HFFc6 (cell line): ENCODE measurements around the gene CXCL8. TPM values are rescaled to one million over a fixed set of nuclear protein-coding genes. Genes with fewer than 3 reads are reported as not detected.

Experiments
- DNase-seq: peaks from one replicate; pipeline ENCODE4 v3.0.0-alpha.2; 2018
- H3K27ac Mint-ChIP-seq: 2 replicates; pipeline ENCODE4 v1.8.0; 2020; ENCODE audit warnings: mild to moderate bottlenecking, mixed read lengths
- H3K27me3 Mint-ChIP-seq: 2 replicates; pipeline ENCODE4 v1.8.0; 2021; ENCODE audit warnings: mild to moderate bottlenecking, moderate library complexity, mixed read lengths; ENCODE audit not compliant: insufficient read depth
- H3K36me3 Mint-ChIP-seq: 2 replicates; pipeline ENCODE4 v1.8.0; 2021; ENCODE audit warnings: low read depth, mixed read lengths
- H3K4me1 Mint-ChIP-seq: 2 replicates; pipeline ENCODE4 v1.8.0; 2020; ENCODE audit warnings: low read depth, mixed read lengths
- H3K4me3 Mint-ChIP-seq: 2 replicates; pipeline ENCODE4 v1.8.0; 2020; ENCODE audit warnings: mild to moderate bottlenecking, moderate library complexity, mixed read lengths
- H3K9me3 Mint-ChIP-seq: 2 replicates; pipeline ENCODE4 v1.8.0; 2020; ENCODE audit warnings: mild to moderate bottlenecking, mixed read lengths
- CTCF ChIP-seq: fragments of 200-600 bp; sonication (generic); IDR thresholded peaks from 2 replicates; pipeline ENCODE4 v1.5.0; 2021; ENCODE audit warnings: antibody characterized with exemption, mild to moderate bottlenecking
- total RNA-seq, 6 experiments: library from RNA; stranded (reverse); fragmentation: NEBNext Ultra II Directional; extraction: Animal tissue kit (Norgen Biotek cat#: 25700); gene quantifications; 2 replicates in 1 of 6; 3 replicates in 5 of 6; pipeline ENCODE4 v1.2.3, GENCODE V29; 2021

Gene CXCL8
- total RNA-seq, 6 experiments from 2014 or later, result 0.47 to 3.2 (median 2.1) TPM

GRCh38 chr4:73729534-73730165 is 10.7 kb upstream of the CXCL8 start:
- Mint-ChIP-seq H3K4me1 (peaks cover 76% of the 10 kb centered on the region), H3K36me3 (0 out of 2 replicates have a peak, but pooled peaks cover 9% of the 10 kb centered on the region), H3K27me3 (no peaks in the 10 kb centered on the region; the same call in 1 of the 2 replicates), H3K4me3 (no peak overlapping the region), H3K27ac (no peak overlapping the region), H3K9me3 (no peaks in the 10 kb centered on the region)
- TF ChIP-seq CTCF, result peak; percentile 88
- DNase-seq, result peak; percentile 68

GRCh38 chr4:73730292-73730691 is 10.1 kb upstream of the CXCL8 start:
- Mint-ChIP-seq H3K4me1 (peaks cover 78% of the 10 kb centered on the region), H3K9me3 (no peaks in the 10 kb centered on the region), H3K27ac (no peak overlapping the region), H3K27me3 (no peaks in the 10 kb centered on the region; the same call in 1 of the 2 replicates), H3K4me3 (no peak overlapping the region), H3K36me3 (0 out of 2 replicates have a peak, but pooled peaks cover 9% of the 10 kb centered on the region)
- no peak for DNase-seq
- no peak for TF ChIP-seq CTCF

GRCh38 chr4:73730867-73731266 is 9.5 kb upstream of the CXCL8 start:
- no peak for TF ChIP-seq CTCF
- no peak for DNase-seq
- H3K27me3 Mint-ChIP-seq, result no peaks in the 10 kb centered on the region; the same call in 1 of the 2 replicates
- 0 out of 2 replicates have a peak, but pooled peaks cover 9% of the 10 kb centered on the region for H3K36me3 Mint-ChIP-seq
- no peak overlapping the region for H3K27ac Mint-ChIP-seq
- H3K4me1 Mint-ChIP-seq, result peaks cover 76% of the 10 kb centered on the region
- H3K4me3 Mint-ChIP-seq, result no peak overlapping the region
- H3K9me3 Mint-ChIP-seq, result no peaks in the 10 kb centered on the region

- H3K4me1 Mint-ChIP-seq, result peaks cover 67% of the 10 kb centered on the region
- H3K4me3 Mint-ChIP-seq, result no peak overlapping the region
- DNase-seq, result no peak
- H3K9me3 Mint-ChIP-seq, result no peaks in the 10 kb centered on the region
- H3K36me3 Mint-ChIP-seq, result 0 out of 2 replicates have a peak, but pooled peaks cover 9% of the 10 kb centered on the region
- no peaks in the 10 kb centered on the region; the same call in 1 of the 2 replicates for H3K27me3 Mint-ChIP-seq
- no peak overlapping the region for H3K27ac Mint-ChIP-seq
- no peak for TF ChIP-seq CTCF
Observed at GRCh38 chr4:73731968-73732610, 8.3 kb upstream of the CXCL8 start.

GRCh38 chr4:73732759-73733431 is 7.5 kb upstream of the CXCL8 start:
- DNase-seq, result no peak
- H3K27ac Mint-ChIP-seq, result no peak overlapping the region
- H3K36me3 Mint-ChIP-seq, result peaks cover 13% of the 10 kb centered on the region; the same call in 1 of the 2 replicates
- no peaks in the 10 kb centered on the region for H3K9me3 Mint-ChIP-seq
- peaks cover 59% of the 10 kb centered on the region for H3K4me1 Mint-ChIP-seq
- no peaks in the 10 kb centered on the region; the same call in 1 of the 2 replicates for H3K27me3 Mint-ChIP-seq
- no peak for TF ChIP-seq CTCF
- H3K4me3 Mint-ChIP-seq, result no peak overlapping the region
